HL-60 (cell line): ENCODE data around the gene PRAC1.

ENCODE experiments used
- DNase-seq, 2 experiments: peaks; one replicate each; pipeline ENCODE4 v3.0.0-alpha.2; 2010 to 2020; ENCODE audit warnings: low read depth in 1 of 2, low spot score in 1 of 2
- H3K27ac ChIP-seq: fragments of 250-450 bp; sonication (Bioruptor Pico); replicated peaks from 2 replicates; pipeline ENCODE4 v1.5.1; 2020; ENCODE audit warnings: mild to moderate bottlenecking, moderate library complexity
- H3K27me3 ChIP-seq: fragments of 250-450 bp; sonication (Bioruptor Pico); 2 replicates; pipeline ENCODE4 v1.5.1; 2021; ENCODE audit warnings: mild to moderate bottlenecking, moderate library complexity; ENCODE audit not compliant: insufficient read depth, poor library complexity, severe bottlenecking
- H3K4me3 ChIP-seq: replicated peaks from 2 replicates; pipeline ENCODE4 v1.5.1; 2011; ENCODE audit warnings: mild to moderate bottlenecking, control low read depth, low read length; ENCODE audit not compliant: insufficient read depth
- GABPA ChIP-seq: IDR thresholded peaks from 2 replicates; pipeline ENCODE4 v1.6.1; 2012; ENCODE audit warnings: low read depth
- POLR2AphosphoS5 ChIP-seq: IDR thresholded peaks from 2 replicates; pipeline ENCODE4 v1.6.1; 2012; ENCODE audit warnings: low read depth
- SPI1 ChIP-seq: IDR thresholded peaks from 2 replicates; pipeline ENCODE4 v1.6.1; 2012; ENCODE audit warnings: low read depth, mild to moderate bottlenecking, borderline replicate concordance
- TF ChIP-seq, protein P1 (sequence below): IDR thresholded peaks from 2 replicates; pipeline ENCODE4 v1.6.1; 2012; ENCODE audit warnings: low read depth; ENCODE audit not compliant: insufficient replicate concordance
- TF ChIP-seq, protein P2 (sequence below): IDR thresholded peaks from one replicate; pipeline ENCODE4 v1.5.1; 2011; ENCODE audit warnings: low read length, control low read depth, inconsistent platforms; ENCODE audit not compliant: insufficient read depth

PRAC1 gene

DNA sequence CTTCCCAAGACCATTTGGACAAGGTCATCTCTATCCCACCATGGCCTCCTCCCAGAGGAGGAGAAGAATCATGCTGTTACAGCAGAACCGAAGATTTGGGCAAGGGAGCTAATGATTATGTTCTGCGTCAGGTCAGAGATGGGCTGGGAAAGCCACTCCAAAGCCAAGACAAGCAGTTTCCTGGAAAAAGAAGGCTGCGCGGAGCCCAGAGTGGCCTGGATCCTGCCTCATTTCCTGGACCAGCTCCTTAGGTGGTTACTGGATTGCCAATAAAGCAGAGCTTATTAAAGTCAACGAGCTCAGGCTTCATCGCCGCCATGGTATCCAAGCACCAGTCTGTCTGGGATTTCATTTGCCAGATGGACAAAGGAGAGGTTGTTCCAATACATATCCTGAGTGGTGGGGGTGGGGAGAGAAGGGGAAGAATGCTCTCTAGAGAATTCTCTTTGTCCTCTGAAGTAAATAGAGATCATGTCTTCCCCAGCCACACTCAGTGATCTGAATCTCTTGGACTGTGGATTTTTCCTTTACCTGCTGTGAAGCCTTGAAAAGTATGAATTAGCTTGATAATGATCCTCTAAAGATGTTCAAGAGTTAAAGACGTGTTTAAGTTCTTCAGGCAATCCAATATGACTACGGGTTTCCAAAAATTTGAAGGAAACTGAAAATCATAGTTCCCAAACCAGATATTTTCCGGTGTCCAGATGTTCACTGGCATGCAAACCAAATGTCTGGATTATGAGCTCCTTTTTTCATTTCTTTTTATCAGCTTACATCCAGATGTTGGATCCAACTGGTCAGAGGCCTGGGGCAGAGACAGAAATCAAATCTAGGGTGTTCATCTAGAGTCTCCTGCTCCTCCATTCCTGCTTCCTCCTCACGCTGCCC lies 17.7 kb downstream of the PRAC1 start:
- no peak overlapping the region for H3K27ac ChIP-seq
- peaks cover 21% of the 10 kb centered on the region for H3K27me3 ChIP-seq
- no peak for DNase-seq
- TF ChIP-seq, protein P1, sequence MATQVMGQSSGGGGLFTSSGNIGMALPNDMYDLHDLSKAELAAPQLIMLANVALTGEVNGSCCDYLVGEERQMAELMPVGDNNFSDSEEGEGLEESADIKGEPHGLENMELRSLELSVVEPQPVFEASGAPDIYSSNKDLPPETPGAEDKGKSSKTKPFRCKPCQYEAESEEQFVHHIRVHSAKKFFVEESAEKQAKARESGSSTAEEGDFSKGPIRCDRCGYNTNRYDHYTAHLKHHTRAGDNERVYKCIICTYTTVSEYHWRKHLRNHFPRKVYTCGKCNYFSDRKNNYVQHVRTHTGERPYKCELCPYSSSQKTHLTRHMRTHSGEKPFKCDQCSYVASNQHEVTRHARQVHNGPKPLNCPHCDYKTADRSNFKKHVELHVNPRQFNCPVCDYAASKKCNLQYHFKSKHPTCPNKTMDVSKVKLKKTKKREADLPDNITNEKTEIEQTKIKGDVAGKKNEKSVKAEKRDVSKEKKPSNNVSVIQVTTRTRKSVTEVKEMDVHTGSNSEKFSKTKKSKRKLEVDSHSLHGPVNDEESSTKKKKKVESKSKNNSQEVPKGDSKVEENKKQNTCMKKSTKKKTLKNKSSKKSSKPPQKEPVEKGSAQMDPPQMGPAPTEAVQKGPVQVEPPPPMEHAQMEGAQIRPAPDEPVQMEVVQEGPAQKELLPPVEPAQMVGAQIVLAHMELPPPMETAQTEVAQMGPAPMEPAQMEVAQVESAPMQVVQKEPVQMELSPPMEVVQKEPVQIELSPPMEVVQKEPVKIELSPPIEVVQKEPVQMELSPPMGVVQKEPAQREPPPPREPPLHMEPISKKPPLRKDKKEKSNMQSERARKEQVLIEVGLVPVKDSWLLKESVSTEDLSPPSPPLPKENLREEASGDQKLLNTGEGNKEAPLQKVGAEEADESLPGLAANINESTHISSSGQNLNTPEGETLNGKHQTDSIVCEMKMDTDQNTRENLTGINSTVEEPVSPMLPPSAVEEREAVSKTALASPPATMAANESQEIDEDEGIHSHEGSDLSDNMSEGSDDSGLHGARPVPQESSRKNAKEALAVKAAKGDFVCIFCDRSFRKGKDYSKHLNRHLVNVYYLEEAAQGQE = no peak
- TF ChIP-seq GABPA (no peak), SPI1 (no peak), POLR2AphosphoS5 (no peak)
- TF ChIP-seq, protein P2, sequence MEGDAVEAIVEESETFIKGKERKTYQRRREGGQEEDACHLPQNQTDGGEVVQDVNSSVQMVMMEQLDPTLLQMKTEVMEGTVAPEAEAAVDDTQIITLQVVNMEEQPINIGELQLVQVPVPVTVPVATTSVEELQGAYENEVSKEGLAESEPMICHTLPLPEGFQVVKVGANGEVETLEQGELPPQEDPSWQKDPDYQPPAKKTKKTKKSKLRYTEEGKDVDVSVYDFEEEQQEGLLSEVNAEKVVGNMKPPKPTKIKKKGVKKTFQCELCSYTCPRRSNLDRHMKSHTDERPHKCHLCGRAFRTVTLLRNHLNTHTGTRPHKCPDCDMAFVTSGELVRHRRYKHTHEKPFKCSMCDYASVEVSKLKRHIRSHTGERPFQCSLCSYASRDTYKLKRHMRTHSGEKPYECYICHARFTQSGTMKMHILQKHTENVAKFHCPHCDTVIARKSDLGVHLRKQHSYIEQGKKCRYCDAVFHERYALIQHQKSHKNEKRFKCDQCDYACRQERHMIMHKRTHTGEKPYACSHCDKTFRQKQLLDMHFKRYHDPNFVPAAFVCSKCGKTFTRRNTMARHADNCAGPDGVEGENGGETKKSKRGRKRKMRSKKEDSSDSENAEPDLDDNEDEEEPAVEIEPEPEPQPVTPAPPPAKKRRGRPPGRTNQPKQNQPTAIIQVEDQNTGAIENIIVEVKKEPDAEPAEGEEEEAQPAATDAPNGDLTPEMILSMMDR = no peak
- H3K4me3 ChIP-seq = no peak overlapping the region

GRCh38 chr17:48701864-48702532 lies 20.3 kb downstream of the PRAC1 start:
- TF ChIP-seq, protein P1 = no peak
- TF ChIP-seq, protein P2 = no peak
- TF ChIP-seq GABPA = no peak
- no peak for TF ChIP-seq SPI1
- no peak for TF ChIP-seq POLR2AphosphoS5
- DNase-seq = no peak
- Histone ChIP-seq H3K27me3 (peaks cover 19% of the 10 kb centered on the region), H3K4me3 (no peak overlapping the region), H3K27ac (no peak overlapping the region)

DNA sequence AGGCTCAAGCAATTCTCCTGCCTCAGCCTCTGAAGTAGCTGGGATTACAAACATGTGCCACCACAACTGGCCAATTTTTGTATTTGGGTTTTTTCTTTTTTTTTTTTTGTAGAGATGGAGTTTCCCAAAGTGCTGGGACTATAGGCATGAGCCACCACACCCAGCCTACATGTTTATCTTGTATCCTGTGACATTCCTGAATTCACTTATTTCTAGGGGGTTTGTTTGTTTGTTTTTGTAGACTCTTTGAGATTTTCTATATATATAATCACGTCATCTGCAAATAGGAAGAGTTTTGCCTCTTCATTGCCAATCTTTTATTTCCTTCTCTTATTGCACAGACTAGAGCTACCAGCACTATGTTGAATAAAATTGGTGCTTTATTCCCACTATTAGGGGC lies 29.1 kb downstream of the PRAC1 start:
- TF ChIP-seq POLR2AphosphoS5 (no peak), SPI1 (no peak), GABPA (no peak)
- TF ChIP-seq, protein P1 = no peak
- TF ChIP-seq, protein P2 = no peak
- H3K4me3 ChIP-seq = no peak overlapping the region
- H3K27ac ChIP-seq = no peak overlapping the region
- H3K27me3 ChIP-seq = peaks cover 3% of the 10 kb centered on the region
- no peak for DNase-seq
